Mucosa of gallbladder (tissue), 1 donor: ENCODE data around the gene FBLL1. TPM values are rescaled to one million over a fixed set of nuclear protein-coding genes. Genes with fewer than 3 reads are reported as not detected.
A peak's percentile ranks its signal among the peaks of the same experiment; 100 is the strongest.
"Not testable (repeated sequence)": the region's sequence is repeated elsewhere in the genome, so short reads cannot be mapped to it uniquely, and the experiment has no call there.

Experiments
- DNase-seq: peaks from one replicate; pipeline ENCODE4 v3.0.0-alpha.2; 2020; ENCODE audit warnings: low spot score
- total RNA-seq: library from RNA; stranded (reverse); gene quantifications from one replicate; pipeline ENCODE4 v1.2.1, GENCODE V29; 2021
- donor health status: DM: no; HTN: no; CAD: no.

FBLL1 gene
- total RNA-seq, 1 donor from 2014 or later: 0.23 TPM

DNA sequence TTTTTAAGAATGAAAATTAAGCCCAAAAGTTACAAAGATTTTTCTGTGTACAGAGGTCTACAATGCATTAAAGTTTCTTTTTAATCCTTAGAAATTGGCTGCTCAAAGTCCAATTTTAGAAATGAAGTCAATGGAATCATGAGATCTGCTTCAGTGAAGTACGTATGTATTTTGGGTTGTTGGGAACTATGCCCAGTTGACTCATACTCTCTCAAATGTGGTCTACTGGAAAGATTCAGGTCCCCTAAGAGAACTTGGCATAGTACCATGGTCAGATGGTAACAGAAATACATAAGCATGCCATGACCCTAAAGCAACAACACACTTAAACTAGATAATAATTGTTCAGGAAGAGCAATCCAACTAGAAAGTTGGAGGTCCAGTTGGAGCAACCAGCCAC is 23.0 kb downstream of the FBLL1 start:
- DNase-seq: no peak

DNA sequence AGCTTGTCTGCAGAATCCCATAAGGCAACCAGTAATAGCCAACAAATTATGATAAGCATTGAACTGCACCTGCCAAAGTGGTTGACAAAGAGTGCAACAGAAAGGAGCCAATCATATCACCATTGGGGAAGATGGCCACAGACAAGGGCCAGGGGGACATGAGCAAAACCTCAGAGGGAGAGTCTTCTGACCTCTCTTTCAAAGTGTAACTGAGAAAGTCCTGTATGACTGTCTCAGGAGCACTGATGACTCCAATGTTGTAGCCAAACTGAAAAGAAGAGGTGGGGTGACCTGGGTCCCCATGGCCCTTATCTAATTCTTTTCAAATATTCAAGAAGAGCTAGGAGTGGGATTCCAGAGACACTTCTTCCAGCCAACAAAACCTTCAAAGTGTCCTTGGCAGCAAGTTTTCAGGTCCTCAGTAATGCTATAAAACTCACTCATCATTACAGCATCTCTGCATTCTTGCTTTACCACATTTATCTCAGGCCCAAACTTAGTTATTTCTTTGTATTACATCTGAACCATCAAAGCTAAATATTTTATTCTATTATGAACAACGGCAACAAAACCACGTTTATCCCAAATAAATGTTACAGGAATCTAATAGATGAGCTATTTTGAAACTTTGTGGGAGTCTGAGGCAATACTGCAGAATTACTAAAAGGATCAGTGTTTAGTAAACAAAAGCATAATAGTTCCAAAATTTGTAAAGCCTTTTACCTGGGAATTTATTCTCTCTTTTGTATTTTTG is 24.4 kb downstream of the FBLL1 start:
- DNase-seq: no peak

DNA sequence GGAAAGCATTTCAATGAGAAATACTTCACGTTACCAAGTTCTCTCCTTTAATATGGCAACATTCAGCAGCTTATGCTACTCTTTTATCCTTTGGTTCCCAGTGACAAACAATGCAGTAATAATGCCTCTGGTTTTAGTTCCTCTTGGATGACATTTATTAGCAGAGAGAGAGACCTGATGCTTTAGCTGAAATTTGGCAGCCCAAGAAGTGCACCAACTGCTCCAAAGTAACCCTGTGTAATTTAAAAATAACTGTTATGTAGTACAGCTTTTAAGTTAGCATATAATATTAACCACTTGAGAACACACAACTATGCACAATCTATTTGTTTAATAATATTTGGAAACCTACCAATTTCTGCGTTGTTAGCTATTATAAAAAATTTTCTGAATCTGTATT is 28.3 kb downstream of the FBLL1 start:
- no peak for DNase-seq

DNA sequence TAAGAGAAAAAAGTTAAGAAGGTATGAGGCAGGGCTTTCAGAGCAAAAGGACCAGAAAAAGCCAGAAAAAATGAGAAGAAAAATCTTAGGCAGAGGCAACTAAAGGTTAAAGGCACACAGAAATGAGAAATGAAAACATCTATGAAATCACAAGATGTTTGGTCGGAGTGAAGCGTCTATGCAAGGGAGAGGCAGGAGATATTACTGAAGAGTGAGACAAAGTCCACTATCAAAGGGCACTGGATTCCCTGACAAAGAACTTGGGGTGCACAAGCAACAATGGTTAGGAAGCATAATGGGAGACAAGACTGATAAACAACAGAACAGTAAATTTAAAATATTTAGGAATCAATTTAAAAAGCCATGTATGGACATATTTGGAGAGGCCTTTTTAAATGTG is 33.2 kb downstream of the FBLL1 start:
- DNase-seq: no peak

DNA sequence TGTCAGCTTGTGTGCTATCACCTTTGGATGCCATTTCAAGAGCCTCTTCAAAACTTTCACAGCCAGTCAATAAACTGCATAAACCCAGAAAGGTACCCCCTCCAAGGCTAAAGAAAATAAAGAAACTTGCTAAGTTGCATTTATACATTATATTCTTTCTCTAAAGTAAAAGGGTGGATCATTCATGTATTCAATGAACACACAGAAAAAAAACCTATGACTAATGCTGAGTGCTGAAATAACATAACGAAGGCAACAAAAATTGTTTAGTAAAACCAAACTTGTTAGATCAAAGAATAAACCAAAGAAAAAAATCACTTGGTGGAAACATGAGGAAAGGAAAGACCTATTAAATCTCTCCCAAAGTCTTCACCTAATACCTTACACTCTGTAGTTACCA is 34.9 kb downstream of the FBLL1 start:
- no peak for DNase-seq

DNA sequence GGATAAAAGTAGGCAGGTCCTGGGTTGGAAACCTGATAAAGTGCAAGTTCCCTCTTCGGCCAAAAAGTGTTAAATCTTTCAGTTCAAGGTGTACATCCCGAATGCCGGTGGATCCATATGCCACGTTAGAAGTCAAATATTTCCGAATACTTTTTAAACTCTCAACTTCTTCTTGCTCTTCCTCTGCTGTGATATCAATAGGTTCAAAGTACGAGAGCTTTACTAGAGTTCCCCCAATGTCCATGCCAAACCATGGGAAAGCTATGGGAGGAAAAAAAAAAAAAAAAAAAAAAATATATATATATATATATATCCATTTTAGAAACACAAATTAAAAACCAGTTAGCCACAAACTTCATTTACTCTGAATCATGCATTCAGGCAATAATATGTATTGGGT is 39.6 kb downstream of the FBLL1 start:
- DNase-seq: no peak

DNA sequence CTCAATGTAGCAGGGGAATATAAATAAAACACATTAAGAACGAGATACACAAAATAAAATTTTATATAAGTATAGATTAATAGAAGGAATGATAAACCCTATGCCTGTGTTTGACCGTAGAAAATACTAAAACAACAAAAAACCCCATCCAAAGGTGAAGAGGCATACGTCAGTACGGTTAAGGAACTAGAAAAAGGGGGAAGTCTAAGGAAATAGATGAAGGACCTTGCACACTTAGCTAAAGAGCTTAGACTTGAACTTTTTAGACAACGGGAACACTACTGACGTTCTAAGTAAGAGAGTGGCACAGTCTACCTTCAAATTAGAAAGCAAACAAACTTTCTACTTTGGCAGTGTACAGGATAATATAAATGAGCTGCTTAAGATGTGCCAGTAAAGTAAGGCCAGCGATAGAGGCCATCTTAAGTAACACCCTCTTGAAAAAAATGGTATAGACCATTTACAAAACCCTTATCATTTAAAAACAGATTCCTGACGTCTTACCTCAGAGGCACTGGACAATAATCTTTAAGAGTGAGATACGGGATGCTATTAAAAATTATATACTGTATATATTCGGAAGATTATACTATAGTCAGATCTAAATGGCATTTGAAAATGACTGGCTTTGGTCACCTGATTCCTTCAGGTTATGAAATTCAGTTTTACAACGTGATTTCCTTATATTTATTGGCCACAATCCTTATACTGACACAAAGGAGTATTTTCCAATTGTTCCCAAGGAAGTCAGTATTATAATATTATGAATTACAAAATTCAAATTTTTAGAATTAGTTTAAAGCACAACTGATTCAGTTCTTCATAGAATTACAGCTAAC is 41.6 kb downstream of the FBLL1 start:
- no peak for DNase-seq

DNA sequence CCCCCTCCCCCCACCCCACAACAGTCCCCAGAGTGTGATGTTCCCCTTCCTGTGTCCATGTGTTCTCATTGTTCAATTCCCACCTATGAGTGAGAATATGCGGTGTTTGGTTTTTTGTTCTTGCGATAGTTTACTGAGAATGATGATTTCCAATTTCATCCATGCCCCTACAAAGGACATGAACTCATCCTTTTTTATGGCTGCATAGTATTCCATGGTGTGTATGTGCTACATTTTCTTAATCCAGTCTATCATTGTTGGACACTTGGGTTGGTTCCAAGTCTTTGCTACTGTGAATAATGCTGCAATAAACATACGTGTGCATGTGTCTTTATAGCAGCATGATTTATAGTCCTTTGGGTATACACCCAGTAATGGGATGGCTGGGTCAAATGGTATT is 44.6 kb downstream of the FBLL1 start:
- DNase-seq: not testable (repeated sequence)

DNA sequence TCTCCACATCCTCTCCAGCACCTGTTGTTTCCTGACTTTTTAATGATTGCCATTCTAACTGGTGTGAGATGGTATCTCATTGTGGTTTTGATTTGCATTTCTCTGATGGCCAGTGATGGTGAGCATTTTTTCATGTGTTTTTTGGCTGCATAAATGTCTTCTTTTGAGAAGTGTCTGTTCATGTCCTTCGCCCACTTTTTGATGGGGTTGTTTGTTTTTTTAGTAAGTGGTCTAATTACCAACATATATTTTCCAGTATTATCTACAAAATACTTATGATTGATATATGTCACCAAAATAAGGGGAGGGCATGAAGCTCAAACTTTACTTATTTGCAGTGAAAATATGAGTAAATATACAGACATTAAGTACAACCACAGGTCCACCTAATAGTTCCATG is 45.1 kb downstream of the FBLL1 start:
- not testable (repeated sequence) for DNase-seq

DNA sequence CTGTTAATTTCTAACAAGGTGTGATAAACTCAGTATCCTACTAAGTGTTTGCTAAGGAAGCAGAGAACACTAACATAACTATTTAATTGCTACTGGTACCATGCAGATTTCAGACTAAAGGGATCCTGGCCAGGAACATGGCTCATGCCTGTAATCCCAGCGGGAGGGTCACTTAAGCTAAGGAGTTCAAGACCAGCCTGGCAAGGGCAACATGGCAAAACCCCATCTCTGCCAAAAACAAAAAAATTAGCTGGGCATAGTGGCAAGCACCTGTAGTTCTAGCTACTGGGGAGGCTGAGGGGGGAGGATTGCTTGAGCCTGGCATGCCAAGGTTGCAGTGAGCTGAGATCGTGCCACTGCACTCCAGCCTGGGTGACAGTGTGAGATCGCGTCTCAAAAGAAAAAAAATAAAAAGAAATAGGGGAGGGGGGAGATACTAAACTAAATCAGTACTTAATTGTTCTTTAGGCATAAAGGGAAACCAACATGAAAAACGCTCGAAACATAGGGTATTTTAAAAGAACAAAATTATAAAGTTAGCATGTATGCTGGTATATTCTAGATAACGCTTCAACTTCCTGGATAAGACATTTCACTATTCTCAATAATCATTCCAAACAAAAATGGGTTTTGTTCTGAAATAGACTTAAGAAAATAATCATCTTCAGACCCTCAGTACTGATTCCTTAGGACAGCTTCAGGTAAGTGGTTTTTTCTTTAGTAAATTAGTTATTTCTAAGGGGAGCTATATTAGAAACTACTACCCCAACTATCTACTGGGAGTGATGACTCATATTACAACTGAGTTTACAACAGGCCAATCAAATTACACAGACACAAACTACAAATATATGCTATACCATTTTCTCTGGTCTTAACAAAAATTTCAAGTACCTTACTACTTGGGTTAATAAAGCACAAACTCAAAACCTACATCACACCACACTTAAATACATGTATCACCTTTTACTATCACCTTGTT is 46.6 kb downstream of the FBLL1 start:
- no peak for DNase-seq

DNA sequence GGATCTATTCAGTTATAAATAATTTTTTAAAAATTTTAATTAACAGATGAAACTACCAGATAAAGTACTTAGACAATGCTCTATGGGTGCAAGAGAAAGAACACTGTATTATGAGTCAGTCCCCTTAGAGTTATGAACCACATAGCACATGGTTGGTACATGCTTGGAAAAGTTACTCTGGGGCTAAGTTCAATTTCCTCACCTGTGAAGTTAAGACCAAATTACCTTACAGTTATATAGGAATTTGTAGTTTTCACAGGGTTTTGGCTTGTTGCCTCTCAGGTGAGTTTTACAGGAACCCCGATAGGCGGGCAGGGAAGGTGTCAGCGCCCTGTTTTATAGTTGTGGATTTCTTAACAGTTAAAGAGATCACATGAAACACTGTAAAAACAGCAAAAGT is 48.9 kb downstream of the FBLL1 start:
- DNase-seq: no peak

DNA sequence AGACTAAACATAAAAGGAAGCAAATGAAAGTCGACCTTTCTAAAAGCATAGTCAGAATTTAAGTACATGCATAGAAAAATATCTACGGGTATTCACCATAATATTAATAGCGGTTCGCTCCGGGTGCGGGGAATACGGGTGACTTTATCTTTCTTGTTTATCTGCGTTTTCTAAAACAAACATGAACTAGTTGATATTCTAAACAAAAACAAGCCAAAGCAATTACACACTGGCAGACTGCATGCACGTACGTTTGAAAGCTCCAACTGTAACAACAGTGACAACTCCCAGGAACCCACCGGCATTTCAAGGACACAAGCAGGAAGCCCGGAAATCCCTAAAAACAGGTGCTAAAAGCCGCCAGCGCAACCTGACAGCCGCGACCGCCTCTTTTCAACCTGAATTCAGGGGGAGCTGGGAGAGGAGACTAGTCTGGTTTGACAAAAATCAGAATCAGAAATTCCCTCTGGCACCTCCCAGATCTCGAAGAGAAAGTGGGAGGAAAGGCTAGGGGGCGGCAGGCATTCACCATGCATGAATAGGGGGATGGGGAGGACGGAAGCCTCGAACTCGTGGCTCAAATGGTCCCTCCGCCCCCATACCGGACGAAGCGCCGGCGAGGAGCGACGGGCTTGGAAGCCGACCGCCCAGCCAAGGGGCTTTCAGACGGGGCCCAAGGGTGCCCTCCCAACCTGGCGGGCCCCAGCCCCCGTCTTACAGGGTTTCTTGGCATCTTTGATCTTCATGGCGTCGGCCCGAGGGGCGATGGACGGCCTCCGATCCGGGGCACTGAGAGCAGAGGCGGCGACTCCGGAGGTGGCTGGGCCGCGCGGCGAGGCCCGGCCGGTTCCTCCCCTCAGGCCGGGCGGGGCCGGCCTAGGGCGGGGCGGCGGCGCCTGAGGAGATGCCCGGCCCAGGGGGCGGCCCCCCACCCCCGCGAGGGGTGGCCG is 49.7 kb downstream of the FBLL1 start, which contains the start of gene PANK3:
Gene PANK3 (minus strand): TSS at position 831 of the 950 bp plus-strand sequence. CDS start 85 bp downstream, at position 746.
- no peak for DNase-seq

DNA sequence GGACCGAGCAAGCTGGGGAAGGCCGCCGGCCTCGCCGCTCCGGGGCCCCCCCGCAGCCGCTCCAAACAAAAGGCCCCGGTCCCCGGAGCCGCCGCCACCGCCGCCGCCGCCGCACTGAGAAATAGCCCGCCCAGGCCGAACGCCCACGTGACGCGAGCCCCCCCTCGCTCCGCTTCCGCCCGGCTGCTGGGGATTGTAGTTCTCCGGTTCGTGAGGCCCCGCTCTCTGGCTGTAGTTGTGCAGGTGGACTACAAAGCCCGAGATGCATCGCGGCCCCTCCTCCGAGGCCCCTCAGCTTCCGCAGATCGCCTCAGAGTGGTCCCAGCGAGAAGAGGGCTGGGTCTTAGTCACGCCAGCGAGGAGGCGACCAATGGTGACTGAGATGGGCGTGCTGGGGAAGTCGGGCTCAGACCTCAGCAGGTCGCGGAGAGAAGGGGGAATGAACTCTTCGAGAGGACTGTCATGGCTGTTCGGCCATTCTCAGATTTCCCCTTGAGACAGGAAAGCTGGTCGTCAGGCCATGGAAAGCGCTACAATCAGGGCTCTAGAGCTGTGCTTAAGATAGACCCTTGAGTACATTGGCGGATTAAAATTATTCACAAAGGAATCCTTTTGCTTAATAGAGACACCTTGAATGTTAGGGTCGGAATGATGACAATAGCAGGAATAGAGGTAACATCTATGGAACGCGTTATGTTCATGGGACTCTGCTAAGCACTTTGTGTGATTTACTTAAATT is 50.6 kb downstream of the FBLL1 start:
- DNase-seq: peak; percentile 99

DNA sequence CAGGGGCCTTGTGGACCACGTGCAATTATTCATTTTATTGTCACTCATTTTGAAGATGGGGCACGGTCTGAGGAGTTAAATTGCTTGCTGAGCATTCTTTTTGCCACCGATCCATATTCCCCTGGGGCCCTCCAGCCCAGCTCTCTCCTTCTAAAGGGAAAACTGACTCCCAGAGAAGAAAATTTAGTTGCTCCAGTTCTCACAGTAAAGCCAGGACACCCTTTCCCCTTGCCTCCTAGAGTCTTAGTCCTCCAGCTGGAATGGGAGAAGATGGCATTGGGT is 51.1 kb downstream of the FBLL1 start:
- DNase-seq: no peak

Other genes with a start within 250 kb of the FBLL1 start
- 58.4 TPM for gene WWC1, start 237.7 kb upstream of the FBLL1 start, total RNA-seq
- gene RARS1, start 42.8 kb upstream of the FBLL1 start, total RNA-seq: 63.4 TPM
- 56.7 TPM for gene PANK3, start 50.1 kb downstream of the FBLL1 start, total RNA-seq